GM19328 (cell line): ENCODE measurements around the gene WDFY3.

ENCODE experiments used
- ATAC-seq: cut with Tn5 transposase; IDR thresholded peaks from one replicate; pipeline ENCODE4 v1.9.1; 2021; ENCODE audit warnings: mild to moderate bottlenecking, moderate library complexity; ENCODE audit not compliant: unreplicated experiment

The WDFY3 gene

GRCh38 chr4:84952004-84952403 is 14.5 kb downstream of the WDFY3 start:
- ATAC-seq, result no peak

- no peak for ATAC-seq
Observed at GRCh38 chr4:84948056-84948455, 18.4 kb downstream of the WDFY3 start.

- no peak for ATAC-seq
Observed at GRCh38 chr4:84944947-84945346, 21.5 kb downstream of the WDFY3 start.

- no peak for ATAC-seq
Observed at GRCh38 chr4:84940960-84941359, 25.5 kb downstream of the WDFY3 start.

- ATAC-seq, result no peak
Observed at GRCh38 chr4:84939113-84939512, 27.4 kb downstream of the WDFY3 start.

GRCh38 chr4:84938316-84938715 is 28.2 kb downstream of the WDFY3 start:
- ATAC-seq, result no peak

GRCh38 chr4:84937381-84937977 is 29.0 kb downstream of the WDFY3 start:
- ATAC-seq, result no peak

GRCh38 chr4:84936123-84936522 is 30.4 kb downstream of the WDFY3 start:
- ATAC-seq, result no peak

- ATAC-seq, result no peak
Observed at GRCh38 chr4:84932462-84932861, 34.0 kb downstream of the WDFY3 start.

- ATAC-seq, result no peak
Observed at GRCh38 chr4:84931961-84932360, 34.5 kb downstream of the WDFY3 start.

- ATAC-seq, result no peak
Observed at GRCh38 chr4:84931274-84931673, 35.2 kb downstream of the WDFY3 start.

- ATAC-seq, result no peak
Observed at GRCh38 chr4:84928089-84928488, 38.4 kb downstream of the WDFY3 start.

GRCh38 chr4:84927428-84927827 is 39.1 kb downstream of the WDFY3 start:
- ATAC-seq, result no peak

- no peak for ATAC-seq
Observed at GRCh38 chr4:84925558-84925957, 40.9 kb downstream of the WDFY3 start.

- no peak for ATAC-seq
Observed at GRCh38 chr4:84924434-84924833, 42.1 kb downstream of the WDFY3 start.

- ATAC-seq, result no peak
Observed at GRCh38 chr4:84920617-84921016, 45.9 kb downstream of the WDFY3 start.

- ATAC-seq, result no peak
Observed at GRCh38 chr4:84917869-84918600, 48.5 kb downstream of the WDFY3 start.

GRCh38 chr4:84917086-84917821 is 49.2 kb downstream of the WDFY3 start:
- no peak for ATAC-seq

- ATAC-seq, result no peak
Observed at GRCh38 chr4:84916227-84916626, 50.3 kb downstream of the WDFY3 start.

GRCh38 chr4:84915396-84915780 is 51.1 kb downstream of the WDFY3 start:
- ATAC-seq, result no peak

GRCh38 chr4:84914686-84915395 is 51.6 kb downstream of the WDFY3 start:
- ATAC-seq, result no peak
